Right lobe of liver (tissue), 6 donors: ENCODE data around the gene ITGAE. TPM values are rescaled to one million over a fixed set of nuclear protein-coding genes. Genes with fewer than 3 reads are reported as not detected.

Source experiments
- ATAC-seq, 4 donors: fragments of 200-7000 bp; cut with Tn5 transposase; one replicate each; pipeline ENCODE4 v1.9.1; 2020; ENCODE audit warnings: mild to moderate bottlenecking in 4 of 4, moderate library complexity in 4 of 4
- DNase-seq, 3 donors: peaks; one replicate each; pipeline ENCODE4 v3.0.0-alpha.2; 2020
- H3K27ac ChIP-seq, 3 donors: fragments of 200-600 bp; one replicate each; pipeline ENCODE4 v1.8.0; 2022
- H3K27me3 ChIP-seq, 2 donors: fragments of 200-600 bp; one replicate each; pipeline ENCODE4 v1.8.0; 2022
- H3K36me3 ChIP-seq, 4 donors: fragments of 200-600 bp; sonication (generic) in 1 of 4; one replicate each; pipeline versions ENCODE4 v1.5.1 to v1.8.0; 2017 to 2022; ENCODE audit warnings: control low read depth in 1 of 4
- H3K4me1 ChIP-seq, 4 donors: fragments of 200-600 bp; sonication (generic) in 1 of 4; one replicate each; pipeline versions ENCODE4 v1.5.1 to v1.8.0; 2017 to 2022; ENCODE audit warnings: control low read depth in 1 of 4
- H3K4me3 ChIP-seq, 3 donors: fragments of 200-600 bp; one replicate each; pipeline ENCODE4 v1.8.0; 2022
- H3K9me3 ChIP-seq, 4 donors: fragments of 200-600 bp; sonication (generic) in 1 of 4; one replicate each; pipeline versions ENCODE4 v1.5.1 to v1.8.0; 2017 to 2022; ENCODE audit warnings: control low read depth in 1 of 4
- POLR2A ChIP-seq: fragments of 450-650 bp; IDR thresholded peaks from one replicate; pipeline ENCODE4 v1.6.1; 2017; ENCODE audit warnings: antibody characterized with exemption, mild to moderate bottlenecking
- WGBS: methylation state at CpG from one replicate; pipeline ENCODE4 v1.1.6; 2018; ENCODE audit warnings: low coverage, low lambda C conversion rate; ENCODE audit not compliant: insufficient coverage; ENCODE audit errors: missing lambda C conversion rate; 5-methylcytosine and 5-hydroxymethylcytosine counted together
- intact Hi-C, 2 donors: fragments of 100-400 bp; cut with DNase I; formaldehyde crosslinking; loops; one replicate each; pipeline versions ENCODE4 v1.11.2 to v1.14.1; 2022
- total RNA-seq, 6 experiments: library from RNA; depleted of rRNA in 2 of 6; stranded (reverse); fragments of >200 nt in 2 of 6; fragmentation: NEBNext Ultra II Directional in 3 of 6; extraction: Animal tissue kit (Norgen Biotek cat#: 25700) in 3 of 6; gene quantifications; one replicate each; pipeline versions ENCODE4 v1.1.0 to v1.2.4, GENCODE V29; 2016 to 2023
- TF ChIP-seq, protein P1 (sequence below), 4 donors: fragments of 200-600 bp in 3 of 4; fragments of 450-650 bp in 1 of 4; IDR thresholded peaks; one replicate each; pipeline versions ENCODE4 v1.5.1 to v1.8.0; 2016 to 2022; ENCODE audit warnings: antibody characterized with exemption in 4 of 4, mild to moderate bottlenecking in 2 of 4
- donor health status: DM: no; HTN: yes; CAD: no.
- donor health status: DM: no; HTN: no; CAD: no.
- donor health status: DM: no; HTN: no; CAD: no.
- donor health status: DM: no; HTN: yes; CAD: no.
- donor health status: DM: no; HTN: yes; CAD: no.

The ITGAE gene
- total RNA-seq, 6 experiments from 2014 or later, result 5.4 to 7.7 (median 5.8) TPM

DNA sequence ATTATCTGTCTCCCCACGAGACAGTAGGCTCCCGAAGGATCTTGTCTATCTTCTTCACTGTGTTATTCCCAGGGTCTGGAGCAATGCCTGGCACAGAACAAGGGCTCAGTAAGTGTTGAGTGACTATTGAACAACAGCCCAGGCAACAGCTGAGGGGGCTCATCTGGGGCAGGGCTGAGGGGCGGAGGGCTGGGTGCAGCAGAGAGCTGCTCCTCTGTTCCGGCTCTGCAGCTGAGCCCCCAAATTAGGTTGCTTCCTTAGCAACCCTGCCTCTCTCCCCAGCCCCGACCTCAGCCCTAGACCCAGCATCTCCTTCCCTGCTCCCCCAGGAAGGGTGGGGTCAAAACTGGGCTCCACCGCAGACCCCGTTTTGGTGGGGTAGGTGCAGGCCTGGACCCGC is 32.2 kb downstream of the ITGAE start:
- Histone ChIP-seq H3K4me3 (no peak overlapping the region), H3K9me3 (no peaks in the 10 kb centered on the region), H3K27ac (no peak overlapping the region), H3K27me3 (no peaks in the 10 kb centered on the region), H3K4me1 (no peaks in the 10 kb centered on the region), H3K36me3 (no peaks in the 10 kb centered on the region)
- 74% methylated on average over 4 of the region's 8 CpGs for WGBS
- DNase-seq, result peak in 1 of 3 donors; percentile 30
- intact Hi-C loops, result no loop called here
- TF ChIP-seq, protein P1, sequence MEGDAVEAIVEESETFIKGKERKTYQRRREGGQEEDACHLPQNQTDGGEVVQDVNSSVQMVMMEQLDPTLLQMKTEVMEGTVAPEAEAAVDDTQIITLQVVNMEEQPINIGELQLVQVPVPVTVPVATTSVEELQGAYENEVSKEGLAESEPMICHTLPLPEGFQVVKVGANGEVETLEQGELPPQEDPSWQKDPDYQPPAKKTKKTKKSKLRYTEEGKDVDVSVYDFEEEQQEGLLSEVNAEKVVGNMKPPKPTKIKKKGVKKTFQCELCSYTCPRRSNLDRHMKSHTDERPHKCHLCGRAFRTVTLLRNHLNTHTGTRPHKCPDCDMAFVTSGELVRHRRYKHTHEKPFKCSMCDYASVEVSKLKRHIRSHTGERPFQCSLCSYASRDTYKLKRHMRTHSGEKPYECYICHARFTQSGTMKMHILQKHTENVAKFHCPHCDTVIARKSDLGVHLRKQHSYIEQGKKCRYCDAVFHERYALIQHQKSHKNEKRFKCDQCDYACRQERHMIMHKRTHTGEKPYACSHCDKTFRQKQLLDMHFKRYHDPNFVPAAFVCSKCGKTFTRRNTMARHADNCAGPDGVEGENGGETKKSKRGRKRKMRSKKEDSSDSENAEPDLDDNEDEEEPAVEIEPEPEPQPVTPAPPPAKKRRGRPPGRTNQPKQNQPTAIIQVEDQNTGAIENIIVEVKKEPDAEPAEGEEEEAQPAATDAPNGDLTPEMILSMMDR (IDR thresholded peaks at IDR 0.05), result no peak
- no peak for TF ChIP-seq POLR2A
- ATAC-seq, result no peak

DNA sequence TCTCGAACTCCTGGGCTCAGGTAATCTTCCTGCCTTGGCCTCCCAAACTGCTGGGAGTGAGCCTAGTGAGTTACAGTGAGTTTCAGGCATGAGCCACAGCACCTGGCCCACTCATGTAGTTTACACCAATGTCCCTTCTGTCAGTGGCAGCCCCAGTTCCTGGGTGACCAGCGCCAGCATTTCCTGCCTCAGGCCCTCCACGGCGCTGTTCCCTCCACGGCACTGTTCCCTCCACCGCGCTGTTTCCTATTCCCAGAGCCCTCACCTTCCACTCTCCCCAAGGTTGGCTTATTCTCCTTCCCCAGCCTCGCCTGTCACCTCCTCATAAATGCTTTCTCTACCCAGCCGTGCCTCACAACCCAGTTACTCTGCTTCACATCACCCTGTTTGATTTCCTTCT is 32.6 kb downstream of the ITGAE start:
- no peaks in the 10 kb centered on the region for H3K9me3 ChIP-seq
- H3K36me3 ChIP-seq, result no peaks in the 10 kb centered on the region
- no peaks in the 10 kb centered on the region for H3K4me1 ChIP-seq
- H3K27ac ChIP-seq, result no peak overlapping the region
- WGBS, result 91% methylated on average over 4 of the region's 9 CpGs
- TF ChIP-seq, protein P1 (IDR thresholded peaks at IDR 0.05), result no peak
- TF ChIP-seq POLR2A, result no peak
- intact Hi-C loops, result no loop called here
- no peak for ATAC-seq
- DNase-seq, result peak in 1 of 3 donors; percentile 25
- no peak overlapping the region for H3K4me3 ChIP-seq
- no peaks in the 10 kb centered on the region for H3K27me3 ChIP-seq

DNA sequence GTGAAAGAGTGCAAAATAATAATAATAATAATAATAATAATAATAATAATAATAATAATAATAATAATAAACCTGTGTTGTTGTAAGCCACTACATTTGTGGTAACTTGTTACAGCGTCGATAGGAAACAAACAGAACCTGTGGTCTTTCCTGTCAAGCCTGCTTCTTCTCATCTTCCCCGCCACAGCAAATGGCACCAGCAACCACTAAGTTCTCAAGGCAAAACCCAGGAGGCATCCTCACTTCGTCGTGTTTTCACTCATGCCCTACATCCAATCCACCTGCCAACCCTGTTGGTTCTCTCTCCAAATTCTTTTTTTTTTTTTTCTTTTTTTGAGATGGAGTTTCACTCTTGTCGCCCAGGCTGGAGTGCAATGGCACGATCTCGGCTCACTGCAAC is 34.2 kb downstream of the ITGAE start:
- no peaks in the 10 kb centered on the region for H3K36me3 ChIP-seq
- TF ChIP-seq, protein P1 (IDR thresholded peaks at IDR 0.05), result no peak
- TF ChIP-seq POLR2A, result no peak
- DNase-seq (peak in 1 of 3 donors; percentile 26), ATAC-seq (no peak)
- H3K4me1 ChIP-seq, result no peaks in the 10 kb centered on the region
- H3K27me3 ChIP-seq, result no peaks in the 10 kb centered on the region
- no peak overlapping the region for H3K4me3 ChIP-seq
- intact Hi-C loops, result no loop called here
- no peak overlapping the region for H3K27ac ChIP-seq
- WGBS, result 90% methylated on average over 6 of the region's 8 CpGs
- no peaks in the 10 kb centered on the region for H3K9me3 ChIP-seq

DNA sequence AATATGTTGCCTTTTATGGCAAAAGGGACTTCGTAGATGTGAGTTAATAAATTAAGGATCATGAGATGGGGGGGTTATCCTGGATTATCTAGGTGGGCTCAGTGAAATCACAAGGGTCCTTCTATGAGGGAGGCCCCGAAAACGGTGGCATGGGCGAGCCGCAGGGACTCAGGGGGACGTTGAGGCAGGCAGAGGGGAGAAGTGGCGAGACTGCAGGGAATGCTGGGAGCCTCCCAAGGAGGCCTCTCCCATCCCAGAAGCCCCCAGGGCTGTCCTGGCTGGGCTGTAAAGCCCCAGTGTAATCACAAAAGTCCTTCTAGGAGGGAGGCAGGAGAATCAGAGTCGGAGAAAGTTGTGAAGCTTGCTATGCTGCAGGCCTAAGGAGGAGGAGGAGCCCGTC is 35.0 kb downstream of the ITGAE start:
- no peaks in the 10 kb centered on the region for H3K27me3 ChIP-seq
- no peaks in the 10 kb centered on the region for H3K9me3 ChIP-seq
- no peak overlapping the region for H3K4me3 ChIP-seq
- intact Hi-C loops, result no loop called here
- ATAC-seq, result no peak
- no peak for TF ChIP-seq POLR2A
- TF ChIP-seq, protein P1 (IDR thresholded peaks at IDR 0.05), result no peak
- WGBS, result 89% methylated on average over 6 of the region's 9 CpGs
- no peaks in the 10 kb centered on the region for H3K36me3 ChIP-seq
- no peaks in the 10 kb centered on the region for H3K4me1 ChIP-seq
- H3K27ac ChIP-seq, result no peak overlapping the region
- peak in 1 of 3 donors; percentile 37 for DNase-seq

DNA sequence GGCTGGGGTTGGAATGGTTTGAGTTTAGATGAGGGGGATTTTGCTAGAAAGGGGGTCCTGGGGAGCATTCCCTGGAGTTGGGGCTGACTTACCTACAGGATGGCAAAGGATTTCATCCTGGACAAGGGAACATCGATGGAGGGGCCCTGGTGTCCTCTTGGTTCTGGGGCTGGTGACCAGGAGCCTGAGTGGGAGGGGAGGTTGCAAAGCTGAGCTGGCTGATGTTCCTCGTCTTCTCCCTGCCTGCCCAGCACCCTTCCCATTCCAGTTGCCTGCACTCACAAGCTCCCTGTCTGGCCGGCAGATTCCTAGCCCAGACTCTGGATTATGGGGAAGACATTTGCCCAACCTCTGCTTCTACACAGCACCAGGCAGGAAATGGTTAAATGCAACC is 37.2 kb downstream of the ITGAE start:
- Histone ChIP-seq H3K4me3 (no peak overlapping the region), H3K4me1 (no peaks in the 10 kb centered on the region), H3K27me3 (no peaks in the 10 kb centered on the region), H3K27ac (no peak overlapping the region), H3K36me3 (no peaks in the 10 kb centered on the region), H3K9me3 (no peaks in the 10 kb centered on the region)
- DNase-seq (peak in 1 of 3 donors; percentile 13), ATAC-seq (no peak)
- intact Hi-C loops, result no loop called here
- TF ChIP-seq POLR2A, result no peak
- TF ChIP-seq, protein P1 (IDR thresholded peaks at IDR 0.05), result no peak
- no CpG with 5 or more reads among the region's 3 CpGs for WGBS
